ENCODE data around the gene ARNT2.

The ARNT2 gene

DNA sequence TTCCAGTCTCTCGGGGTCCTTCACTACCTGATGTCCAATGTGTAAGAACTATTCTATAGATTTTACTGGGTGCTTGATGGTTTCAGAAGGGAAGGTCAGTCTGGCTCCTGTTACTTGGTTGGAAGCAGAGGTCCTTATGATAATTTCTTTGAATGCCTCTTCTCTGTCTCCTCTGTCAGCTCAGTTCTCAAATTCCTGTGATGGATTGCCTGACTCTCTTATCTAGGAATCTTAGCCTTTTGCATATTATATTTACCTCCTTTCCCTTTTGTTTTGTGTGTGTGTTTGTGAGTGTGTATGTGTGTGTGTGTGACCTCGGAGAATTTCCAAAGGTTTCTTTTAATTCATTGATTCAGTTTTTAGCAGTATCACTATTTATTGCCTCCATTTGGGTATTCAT lies 88.2 kb downstream of the ARNT2 start:
- Histone ChIP-seq H3K4me3 (replicated peaks; ENCODE audit: low read depth, low read length) (no peak overlapping the region), H3K27me3 (replicated peaks; ENCODE audit: control insufficient read depth, insufficient read depth, low read length) (0 out of 2 replicates have a peak, but pooled peaks cover 1% of the 10 kb centered on the region), H3K36me3 (ENCODE audit: control insufficient read depth, insufficient read depth, low read length) (no peaks in the 10 kb centered on the region)
- no peak for TF ChIP-seq CTCF (IDR thresholded peaks at IDR 0.05; ENCODE audit: insufficient read depth, low read length, poor library complexity, severe bottlenecking)
- DNase-seq (ENCODE audit: extremely low read depth, insufficient read length): no peak

DNA sequence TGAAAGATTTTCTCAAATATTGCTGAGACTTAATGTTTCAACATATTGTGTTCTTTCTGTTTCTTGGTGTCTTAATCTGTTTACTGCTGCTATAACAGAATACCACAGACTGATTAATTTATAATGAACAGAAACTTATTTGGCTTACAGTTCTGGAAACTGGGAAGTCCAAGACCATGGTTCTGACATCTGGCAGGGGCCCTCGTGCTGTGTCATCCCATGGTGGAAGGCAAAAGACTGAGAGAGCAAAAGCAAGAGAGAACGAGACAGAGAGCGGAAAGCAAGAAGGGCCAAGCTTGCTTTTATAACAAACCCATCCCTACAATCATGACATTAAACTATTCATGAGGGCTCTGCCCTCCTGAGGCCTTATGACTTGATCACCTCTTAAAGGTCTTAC lies 88.7 kb downstream of the ARNT2 start:
- DNase-seq (ENCODE audit: extremely low read depth, insufficient read length): no peak
- H3K27me3 ChIP-seq (replicated peaks; ENCODE audit: control insufficient read depth, insufficient read depth, low read length): 0 out of 2 replicates have a peak, but pooled peaks cover 1% of the 10 kb centered on the region
- H3K4me3 ChIP-seq (replicated peaks; ENCODE audit: low read depth, low read length): no peak overlapping the region
- no peaks in the 10 kb centered on the region for H3K36me3 ChIP-seq (ENCODE audit: control insufficient read depth, insufficient read depth, low read length)
- no peak for TF ChIP-seq CTCF (IDR thresholded peaks at IDR 0.05; ENCODE audit: insufficient read depth, low read length, poor library complexity, severe bottlenecking)

DNA sequence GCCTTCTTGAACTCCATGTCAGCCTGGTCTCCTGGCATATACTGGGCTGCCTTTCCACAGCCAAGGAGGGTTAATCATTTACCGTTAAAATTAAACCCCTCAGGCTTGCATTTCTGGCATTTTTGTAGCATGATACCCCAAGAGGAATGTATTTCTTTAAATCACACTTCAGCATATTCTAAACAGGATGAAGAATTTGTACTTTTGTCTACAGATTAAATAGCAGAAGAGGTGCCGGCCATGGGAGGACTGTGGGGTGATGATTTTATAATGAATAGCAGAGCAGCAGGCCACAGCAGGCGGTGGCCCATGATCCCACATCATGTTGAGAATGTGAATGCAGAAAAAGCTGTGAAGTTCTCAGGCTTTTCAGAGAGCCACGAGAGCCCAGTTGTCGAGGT lies 90.2 kb downstream of the ARNT2 start:
- TF ChIP-seq CTCF (IDR thresholded peaks at IDR 0.05; ENCODE audit: insufficient read depth, low read length, poor library complexity, severe bottlenecking): no peak
- no peak for DNase-seq (ENCODE audit: extremely low read depth, insufficient read length)
- 0 out of 2 replicates have a peak, but pooled peaks cover 1% of the 10 kb centered on the region for H3K27me3 ChIP-seq (replicated peaks; ENCODE audit: control insufficient read depth, insufficient read depth, low read length)
- no peaks in the 10 kb centered on the region for H3K36me3 ChIP-seq (ENCODE audit: control insufficient read depth, insufficient read depth, low read length)
- H3K4me3 ChIP-seq (replicated peaks; ENCODE audit: low read depth, low read length): no peak overlapping the region

GRCh38 chr15:80494756-80495155 lies 90.6 kb downstream of the ARNT2 start:
- H3K4me3 ChIP-seq (replicated peaks; ENCODE audit: low read depth, low read length): no peak overlapping the region
- DNase-seq (ENCODE audit: extremely low read depth, insufficient read length): no peak
- no peaks in the 10 kb centered on the region for H3K27me3 ChIP-seq (replicated peaks; ENCODE audit: control insufficient read depth, insufficient read depth, low read length)
- TF ChIP-seq CTCF (IDR thresholded peaks at IDR 0.05; ENCODE audit: insufficient read depth, low read length, poor library complexity, severe bottlenecking): no peak
- H3K36me3 ChIP-seq (ENCODE audit: control insufficient read depth, insufficient read depth, low read length): no peaks in the 10 kb centered on the region

- TF ChIP-seq CTCF (IDR thresholded peaks at IDR 0.05; ENCODE audit: insufficient read depth, low read length, poor library complexity, severe bottlenecking): no peak
- H3K4me3 ChIP-seq (replicated peaks; ENCODE audit: low read depth, low read length): no peak overlapping the region
- no peak for DNase-seq (ENCODE audit: extremely low read depth, insufficient read length)
- no peaks in the 10 kb centered on the region for H3K36me3 ChIP-seq (ENCODE audit: control insufficient read depth, insufficient read depth, low read length)
- no peaks in the 10 kb centered on the region for H3K27me3 ChIP-seq (replicated peaks; ENCODE audit: control insufficient read depth, insufficient read depth, low read length)
Observed at GRCh38 chr15:80495401-80495942, 91.3 kb downstream of the ARNT2 start.

DNA sequence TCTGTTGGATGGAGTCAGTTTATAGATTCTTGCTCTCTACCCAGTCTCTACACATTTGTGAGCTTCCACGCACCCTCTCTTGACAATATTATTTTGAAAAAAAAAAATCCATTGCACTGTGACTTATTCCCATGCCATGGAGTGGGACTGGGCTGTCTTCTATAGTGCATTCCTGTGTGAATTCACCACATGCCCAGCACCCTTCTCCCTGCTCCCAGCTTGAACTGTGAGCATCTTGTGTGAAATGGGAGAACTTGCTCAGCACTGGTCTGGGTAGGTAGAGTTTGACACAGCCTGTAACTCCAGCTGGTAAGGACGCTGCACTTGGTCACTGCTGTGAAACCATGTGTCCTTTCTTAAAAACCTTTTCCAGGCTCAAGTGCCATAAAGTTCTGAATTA lies 91.9 kb downstream of the ARNT2 start:
- Histone ChIP-seq H3K4me3 (replicated peaks; ENCODE audit: low read depth, low read length) (no peak overlapping the region), H3K27me3 (replicated peaks; ENCODE audit: control insufficient read depth, insufficient read depth, low read length) (no peaks in the 10 kb centered on the region), H3K36me3 (ENCODE audit: control insufficient read depth, insufficient read depth, low read length) (no peaks in the 10 kb centered on the region)
- no peak for TF ChIP-seq CTCF (IDR thresholded peaks at IDR 0.05; ENCODE audit: insufficient read depth, low read length, poor library complexity, severe bottlenecking)
- DNase-seq (ENCODE audit: extremely low read depth, insufficient read length): no peak
